22Rv1 (cell line): ENCODE measurements around the gene EDDM13.

Source experiments
- CTCF ChIP-seq: fragments of 450-650 bp; IDR thresholded peaks from 2 replicates; pipeline ENCODE4 v1.5.1; 2017; ENCODE audit warnings: mild to moderate bottlenecking
- ZFX ChIP-seq: fragments of 450-650 bp; IDR thresholded peaks from 2 replicates; pipeline ENCODE4 v1.6.1; 2017; ENCODE audit warnings: antibody characterized with exemption, borderline replicate concordance

GRCh38 chr19:56355517-56355916, 83.0 kb downstream of the EDDM13 start:
- TF ChIP-seq CTCF (no peak), ZFX (no peak)
